Vagina (tissue), 2 donors: ENCODE data around the gene FCGR3A.
"Not testable (repeated sequence)": the region's sequence is repeated elsewhere in the genome, so short reads cannot be mapped to it uniquely, and the experiment has no call there.

ENCODE experiments used
- POLR2A ChIP-seq, 2 donors: fragments of 450-650 bp; IDR thresholded peaks; one replicate each; pipeline ENCODE4 v1.6.1; 2017; ENCODE audit warnings: antibody characterized with exemption in 2 of 2, mild to moderate bottlenecking in 2 of 2, moderate library complexity in 2 of 2
- POLR2AphosphoS5 ChIP-seq, 2 donors: sonication (generic); formaldehyde crosslinking; IDR thresholded peaks; one replicate each; pipeline ENCODE4 v1.9.0; 2017; ENCODE audit warnings: antibody characterized with exemption in 2 of 2, mild to moderate bottlenecking in 2 of 2, low read depth in 1 of 2; ENCODE audit not compliant: insufficient read depth in 1 of 2
- TF ChIP-seq, protein P1 (sequence below), 3 experiments: fragments of 450-650 bp in 2 of 3; fragments of 200-600 bp in 1 of 3; sonication (generic) in 1 of 3; IDR thresholded peaks; one replicate each; pipeline ENCODE4 v1.5.1; 2017 to 2019; ENCODE audit warnings: antibody characterized with exemption in 3 of 3, mild to moderate bottlenecking in 2 of 3, moderate library complexity in 2 of 3

DNA sequence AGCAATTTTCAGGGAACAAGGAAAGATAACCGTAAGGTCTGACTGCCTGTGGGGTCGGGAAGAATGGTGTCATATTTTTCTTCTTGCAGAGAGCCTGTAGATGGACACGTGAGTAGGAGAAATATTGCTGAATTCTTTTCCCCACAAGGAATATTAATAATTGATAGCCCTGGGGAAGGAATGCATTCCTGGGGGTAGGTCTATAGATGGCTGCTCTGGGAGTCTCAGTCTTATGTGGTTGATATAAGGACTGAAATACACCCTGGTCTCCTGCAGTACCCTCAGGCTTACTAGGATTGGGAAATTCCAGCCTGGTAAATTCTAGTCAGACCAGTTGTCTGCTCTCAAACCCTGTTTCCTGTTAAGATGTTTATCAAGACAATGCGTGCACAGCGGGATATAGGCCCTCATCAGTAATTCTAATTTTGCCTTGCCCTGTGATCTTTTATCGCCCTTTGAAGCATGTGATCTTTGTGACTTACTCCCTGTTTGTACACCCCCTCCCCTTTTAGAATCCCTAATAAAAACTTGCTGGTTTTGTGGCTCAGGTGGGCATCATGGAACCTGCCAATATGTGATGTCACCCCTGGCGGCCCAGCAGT is 12.4 kb downstream of the FCGR3A start:
- TF ChIP-seq, protein P1, sequence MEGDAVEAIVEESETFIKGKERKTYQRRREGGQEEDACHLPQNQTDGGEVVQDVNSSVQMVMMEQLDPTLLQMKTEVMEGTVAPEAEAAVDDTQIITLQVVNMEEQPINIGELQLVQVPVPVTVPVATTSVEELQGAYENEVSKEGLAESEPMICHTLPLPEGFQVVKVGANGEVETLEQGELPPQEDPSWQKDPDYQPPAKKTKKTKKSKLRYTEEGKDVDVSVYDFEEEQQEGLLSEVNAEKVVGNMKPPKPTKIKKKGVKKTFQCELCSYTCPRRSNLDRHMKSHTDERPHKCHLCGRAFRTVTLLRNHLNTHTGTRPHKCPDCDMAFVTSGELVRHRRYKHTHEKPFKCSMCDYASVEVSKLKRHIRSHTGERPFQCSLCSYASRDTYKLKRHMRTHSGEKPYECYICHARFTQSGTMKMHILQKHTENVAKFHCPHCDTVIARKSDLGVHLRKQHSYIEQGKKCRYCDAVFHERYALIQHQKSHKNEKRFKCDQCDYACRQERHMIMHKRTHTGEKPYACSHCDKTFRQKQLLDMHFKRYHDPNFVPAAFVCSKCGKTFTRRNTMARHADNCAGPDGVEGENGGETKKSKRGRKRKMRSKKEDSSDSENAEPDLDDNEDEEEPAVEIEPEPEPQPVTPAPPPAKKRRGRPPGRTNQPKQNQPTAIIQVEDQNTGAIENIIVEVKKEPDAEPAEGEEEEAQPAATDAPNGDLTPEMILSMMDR (IDR thresholded peaks at IDR 0.05), result not testable (repeated sequence)
- TF ChIP-seq POLR2AphosphoS5 (IDR thresholded peaks at IDR 0.05; ENCODE audit: insufficient read depth in 1 of 2, low read depth in 1 of 2); POLR2A (IDR thresholded peaks at IDR 0.05): not testable (repeated sequence)
